ENCODE data around the gene JSRP1.

The JSRP1 gene, protein sequence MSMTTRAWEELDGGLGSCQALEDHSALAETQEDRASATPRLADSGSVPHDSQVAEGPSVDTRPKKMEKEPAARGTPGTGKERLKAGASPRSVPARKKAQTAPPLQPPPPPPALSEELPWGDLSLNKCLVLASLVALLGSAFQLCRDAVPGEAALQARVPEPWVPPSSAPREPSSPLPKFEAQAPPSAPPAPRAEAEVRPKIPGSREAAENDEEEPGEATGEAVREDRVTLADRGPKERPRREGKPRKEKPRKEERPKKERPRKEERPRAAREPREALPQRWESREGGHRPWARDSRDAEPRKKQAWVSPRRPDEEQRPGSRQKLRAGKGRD

DNA sequence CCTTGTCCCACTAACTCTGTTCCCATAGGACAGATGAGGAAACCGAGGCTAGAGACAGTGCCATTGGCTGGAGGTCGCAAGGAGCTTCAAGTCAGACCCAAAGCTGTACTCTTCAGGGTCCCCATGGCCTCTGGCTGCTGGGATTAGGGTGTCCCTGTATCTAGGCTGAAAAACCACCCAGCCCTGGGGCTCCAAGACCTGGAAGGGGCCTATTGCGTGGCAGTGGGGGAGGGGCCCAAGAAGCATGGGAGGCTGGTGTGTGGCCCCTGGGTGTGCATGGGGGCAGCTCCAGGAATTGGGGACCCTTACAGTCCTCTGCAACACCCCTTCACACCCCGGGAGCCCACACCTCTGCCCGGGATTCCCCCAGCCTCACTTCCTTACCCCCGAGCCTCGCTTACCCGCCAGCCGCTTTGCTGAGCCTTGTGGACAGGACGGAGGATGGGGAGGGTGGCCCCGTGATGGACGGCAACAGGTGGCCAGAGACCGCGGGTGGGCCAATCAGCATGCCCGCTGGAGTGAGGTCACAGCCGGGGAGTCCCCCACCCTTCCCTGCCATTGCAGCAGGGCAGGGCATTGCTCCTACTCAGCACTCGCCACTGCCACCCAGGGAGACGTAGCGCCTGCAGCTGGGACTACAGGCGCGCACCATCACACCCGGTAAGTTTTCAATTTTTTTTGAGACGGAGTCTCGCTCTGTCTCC is at the start of gene JSRP1:
TSS of gene JSRP1 (minus strand) at position 436 of the 704 bp plus-strand sequence. CDS start 1,103 bp downstream, outside the sequence.
- DNase-seq (ENCODE audit: low spot score): no peak

DNA sequence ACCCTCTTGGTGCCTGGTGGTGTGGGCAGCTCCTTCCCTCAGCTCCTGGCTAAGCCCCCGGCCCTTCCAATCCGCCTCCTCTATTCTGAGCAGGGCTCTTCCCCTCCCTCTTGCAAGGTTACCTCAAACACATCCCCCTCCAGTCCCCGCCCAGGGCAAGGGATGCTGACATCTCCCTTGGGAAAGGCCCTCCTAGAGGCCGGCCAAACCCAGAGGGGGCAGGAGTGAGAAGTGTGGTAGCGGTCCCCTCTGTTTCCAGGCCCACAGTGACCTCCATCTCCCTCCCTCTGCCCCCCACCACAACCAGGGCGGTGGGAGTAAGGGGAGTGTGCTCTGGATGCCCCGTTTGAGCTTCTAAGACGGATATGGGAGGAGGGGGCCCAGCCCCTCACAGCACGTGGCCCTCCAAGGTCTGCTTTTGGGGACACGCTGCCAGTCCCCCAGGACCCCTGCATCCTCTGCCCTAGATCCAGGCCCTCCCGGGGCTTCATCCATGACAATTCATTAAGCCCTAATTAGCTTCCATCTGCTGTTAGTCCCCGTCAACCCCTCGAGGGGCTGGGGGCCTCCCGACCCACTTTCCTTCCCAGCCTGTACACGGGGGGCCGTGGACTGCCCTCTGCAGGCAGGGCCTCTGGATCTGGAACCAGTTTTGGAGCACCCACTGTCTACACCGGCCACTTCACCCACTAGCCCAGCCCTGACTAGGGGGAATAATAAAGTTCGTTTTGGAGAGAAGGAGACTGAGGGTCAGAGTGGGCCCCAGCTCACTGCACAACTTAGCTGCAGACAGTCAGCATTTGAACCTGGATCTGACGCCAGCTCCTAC is 49.4 kb upstream of the JSRP1 start:
- no peak for DNase-seq (ENCODE audit: low spot score)

DNA sequence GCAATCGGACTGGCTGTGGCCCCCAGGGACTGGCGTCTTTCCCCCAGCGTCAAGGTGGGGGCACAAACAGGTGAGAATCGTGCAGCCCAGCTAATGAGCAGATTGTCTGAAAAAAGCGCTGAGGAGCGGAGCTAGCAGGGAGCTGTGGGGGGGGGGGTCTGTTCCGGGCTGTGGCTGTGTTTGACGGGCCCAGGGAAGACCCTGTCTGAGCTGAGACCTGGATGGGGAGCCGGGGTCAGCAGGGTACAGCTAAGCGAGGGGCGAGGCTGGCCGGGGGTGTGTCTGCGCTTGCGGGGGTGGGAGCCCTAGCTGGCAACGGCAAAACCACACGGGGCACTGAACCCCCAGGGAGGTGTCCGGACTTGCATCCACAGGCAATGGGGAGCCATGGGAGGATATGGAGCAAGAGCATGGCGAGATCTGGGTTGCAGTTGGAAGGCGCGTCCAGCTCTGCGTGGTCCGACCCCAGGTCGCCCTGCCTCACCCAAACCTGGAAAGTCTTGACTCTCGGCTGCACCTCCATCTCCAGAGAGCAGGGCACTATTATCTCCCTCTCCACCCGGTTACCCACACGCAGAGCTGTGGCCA is 47.1 kb upstream of the JSRP1 start:
- no peak for DNase-seq (ENCODE audit: low spot score)

DNA sequence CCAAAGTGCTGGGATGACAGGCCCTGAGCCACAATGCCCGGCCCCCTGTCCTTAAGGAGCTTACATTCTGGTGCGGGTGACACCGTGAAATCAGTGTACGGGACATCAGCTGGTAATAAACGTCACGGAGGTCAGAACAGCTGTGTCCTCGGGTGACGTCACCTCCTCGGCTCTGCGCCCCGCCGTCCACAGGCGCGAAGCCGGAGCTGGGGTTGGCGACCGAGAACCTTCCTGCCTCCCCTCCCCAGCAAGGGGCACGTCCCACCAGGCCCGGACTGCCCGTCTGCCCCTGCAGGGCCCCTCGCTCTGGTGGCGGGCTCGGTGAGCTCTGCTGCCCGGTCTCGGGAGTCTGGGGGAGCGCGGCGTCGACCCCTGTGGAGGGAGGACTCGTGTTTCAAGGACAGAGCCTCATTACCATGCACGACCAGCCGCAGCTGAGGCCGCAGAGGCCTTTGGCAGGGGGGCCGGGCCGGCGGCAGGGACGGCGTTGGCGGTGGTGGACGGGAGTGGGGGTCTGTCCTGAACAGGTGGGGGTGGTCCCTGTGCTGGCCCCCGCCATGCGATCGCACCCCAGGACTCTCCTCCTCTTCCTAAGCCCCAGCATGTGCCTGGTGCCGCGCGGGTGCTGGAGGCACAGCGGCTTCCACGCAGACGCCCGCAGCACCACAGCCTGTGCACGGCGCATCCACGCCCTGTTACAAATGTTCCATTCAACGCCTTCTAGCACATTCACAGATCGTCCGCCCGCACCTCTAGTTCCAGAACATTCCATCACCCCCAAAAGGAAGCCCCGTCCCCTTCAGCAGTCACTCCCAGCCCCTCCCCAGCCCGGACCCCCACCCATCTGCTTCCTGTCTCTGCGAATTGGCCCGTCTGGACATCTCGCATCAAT is 46.3 kb upstream of the JSRP1 start:
- no peak for DNase-seq (ENCODE audit: low spot score)

DNA sequence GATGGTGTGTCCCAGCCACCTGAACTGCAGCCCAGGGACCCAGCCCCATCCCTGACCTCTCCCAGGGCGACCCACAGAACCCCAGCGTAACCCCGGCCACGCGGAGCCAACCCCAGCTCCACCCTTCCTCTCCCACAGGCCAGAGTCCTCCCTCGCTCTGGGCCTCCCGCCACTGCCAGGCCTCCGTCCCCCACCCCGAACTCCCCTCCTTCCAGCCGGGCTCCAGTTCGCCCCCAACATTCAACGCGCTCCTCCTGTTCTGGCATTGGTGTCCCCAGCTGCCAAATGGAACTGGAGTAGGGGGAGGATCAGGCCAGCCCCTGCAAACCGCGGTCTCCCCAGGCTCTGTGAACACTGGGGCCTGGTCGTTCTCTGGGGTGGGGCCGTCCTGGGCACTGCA is 44.3 kb upstream of the JSRP1 start:
- no peak for DNase-seq (ENCODE audit: low spot score)

DNA sequence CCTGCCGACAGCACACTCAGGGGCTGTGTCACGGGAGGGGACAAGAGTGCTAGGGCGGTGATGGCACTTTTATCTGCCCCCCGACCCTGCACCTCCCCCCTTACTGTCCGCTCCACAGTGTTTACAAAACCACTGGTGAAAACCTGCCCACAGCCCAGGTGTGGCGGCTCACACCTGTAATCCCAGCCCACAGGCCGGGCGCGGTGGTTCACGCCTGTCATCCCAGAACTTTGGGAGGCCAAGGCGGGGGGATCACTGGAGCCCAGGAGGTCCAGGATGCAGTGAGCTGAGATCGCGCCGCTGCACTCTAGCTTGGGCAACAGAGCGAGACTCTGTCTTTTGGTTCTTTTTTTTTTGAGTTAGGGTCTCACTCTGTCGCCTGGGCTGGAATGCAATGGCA is 39.9 kb upstream of the JSRP1 start:
- no peak for DNase-seq (ENCODE audit: low spot score)

DNA sequence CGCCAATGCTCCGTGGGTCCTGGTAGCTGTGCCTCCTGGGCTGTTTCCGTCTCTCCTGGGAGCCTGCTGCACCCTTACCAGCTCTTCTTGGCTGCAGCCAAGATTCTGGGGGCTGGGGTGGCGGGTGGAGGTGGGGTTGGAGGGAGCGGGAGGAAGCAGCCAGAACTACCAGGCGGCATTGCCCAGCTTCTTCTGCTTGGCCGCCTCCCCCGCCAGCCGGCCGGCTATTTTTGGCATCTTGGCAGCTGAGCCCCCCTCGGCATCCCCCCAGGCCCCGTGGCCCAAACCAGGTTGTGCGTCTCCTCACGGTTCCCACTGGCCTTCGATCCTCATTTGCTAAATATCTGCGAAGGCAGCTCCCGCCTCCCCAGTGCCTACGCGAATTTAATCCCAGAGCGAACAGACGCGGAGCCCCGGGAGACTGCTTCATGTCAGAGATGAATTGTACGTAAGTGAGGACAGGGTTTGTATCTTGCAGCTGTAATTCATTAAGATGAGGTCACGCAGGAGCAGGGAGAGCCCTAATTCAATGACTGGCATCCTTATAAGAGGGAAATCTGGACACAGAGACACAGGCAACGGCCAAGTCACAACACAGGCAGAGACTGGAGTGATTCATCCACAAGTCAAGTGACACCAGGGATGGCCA is 38.6 kb upstream of the JSRP1 start:
- peak; percentile 50 for DNase-seq (ENCODE audit: low spot score)

DNA sequence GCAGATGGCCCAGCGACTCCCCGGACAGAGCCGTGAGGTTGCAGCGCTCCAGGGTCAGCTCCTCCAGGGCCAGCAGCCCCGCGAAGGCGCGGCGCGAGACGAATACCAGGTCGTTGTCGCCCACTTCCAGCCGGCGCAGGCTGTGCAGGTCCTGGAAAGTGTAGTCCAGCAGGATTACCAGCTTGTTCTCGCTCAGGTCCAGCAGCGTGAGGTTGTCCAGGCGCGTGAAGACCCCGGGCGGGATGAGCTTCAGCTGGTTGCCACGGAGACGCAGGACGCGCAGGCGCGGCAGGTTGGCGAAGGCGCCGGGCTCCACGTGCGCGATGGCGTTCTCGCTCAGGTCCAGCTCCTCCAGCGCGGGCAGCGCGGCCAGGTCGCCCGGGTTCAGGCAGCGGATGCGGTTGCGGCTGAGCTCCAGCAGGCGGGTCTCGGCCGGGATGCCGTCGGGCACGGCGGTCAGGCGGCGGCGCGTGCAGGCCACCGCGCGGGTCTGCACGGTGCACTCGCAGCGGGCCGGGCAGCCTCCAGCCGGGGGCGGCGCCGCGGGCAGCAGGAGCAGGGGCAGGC is 35.1 kb upstream of the JSRP1 start:
- no peak for DNase-seq (ENCODE audit: low spot score)

DNA sequence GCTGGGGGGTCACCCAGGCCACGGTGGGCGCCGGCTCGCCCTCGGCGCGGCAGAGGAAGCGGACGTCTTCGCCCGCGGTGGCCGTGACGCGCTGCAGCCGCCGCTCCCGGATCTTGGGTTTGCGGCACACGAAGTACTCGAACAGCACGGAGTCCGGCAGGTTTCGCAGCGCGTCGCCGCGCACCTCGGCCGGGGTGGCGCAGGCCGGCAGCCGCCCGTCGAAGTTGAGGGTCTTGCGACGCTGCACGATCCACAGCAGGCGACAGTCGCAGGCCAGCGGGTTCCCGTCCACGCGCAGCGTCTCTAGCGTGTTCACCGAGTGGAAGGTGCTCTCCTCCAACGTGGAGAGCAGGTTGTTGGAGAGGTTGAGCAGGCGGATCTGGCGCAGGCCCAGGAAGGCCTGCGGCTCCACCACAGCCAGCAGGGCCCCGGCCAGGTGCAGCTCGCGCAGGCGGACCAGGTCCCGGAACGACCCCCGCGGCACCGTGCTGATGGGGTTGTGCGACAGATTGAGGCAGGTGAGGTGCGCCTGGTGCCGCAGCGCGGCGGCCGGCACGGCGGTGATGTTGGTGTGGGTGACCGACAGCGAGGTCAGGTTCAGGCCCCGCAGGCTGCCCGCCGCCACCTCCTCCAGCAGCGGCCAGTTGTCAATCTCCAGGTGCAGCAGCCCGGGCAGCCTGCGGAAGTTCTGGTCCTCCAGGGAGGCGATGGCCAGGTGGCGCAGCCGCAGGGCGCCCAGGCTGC is 34.4 kb upstream of the JSRP1 start:
- no peak for DNase-seq (ENCODE audit: low spot score)

DNA sequence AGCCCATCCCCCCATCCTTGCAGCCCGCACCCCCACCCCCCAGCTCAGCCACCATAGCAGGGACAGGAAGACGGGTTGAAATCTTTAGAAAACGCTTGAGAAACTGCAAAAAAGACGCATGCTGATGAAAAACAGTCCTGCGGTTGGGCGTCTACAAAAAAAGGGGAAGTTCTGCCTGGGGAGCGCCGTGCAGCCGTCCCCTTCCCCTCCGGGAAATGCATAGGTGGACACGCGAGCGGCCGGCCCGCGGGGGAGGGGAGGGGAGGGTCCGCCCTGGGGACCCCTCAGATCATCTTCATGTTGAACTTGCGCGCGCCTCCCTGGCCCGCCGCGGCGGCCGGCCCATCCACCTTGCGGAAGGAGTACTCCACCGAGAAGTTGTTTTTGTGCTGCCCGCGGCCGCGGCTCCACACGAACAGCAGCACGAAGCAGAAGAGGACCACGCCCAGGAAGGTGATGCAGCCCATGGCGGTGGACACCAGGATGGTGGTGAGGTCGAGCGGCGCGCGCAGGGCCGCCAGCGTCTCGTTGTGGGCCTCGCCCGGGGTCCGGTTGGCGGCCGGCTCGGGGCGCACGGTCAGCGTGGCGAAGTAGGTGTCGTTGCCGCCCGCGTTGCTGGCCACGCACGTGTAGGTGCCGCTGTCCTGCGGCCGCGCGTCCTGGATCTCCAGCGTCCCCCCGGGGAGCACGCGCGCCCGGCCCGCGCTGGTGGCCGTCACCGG is 33.7 kb upstream of the JSRP1 start:
- no peak for DNase-seq (ENCODE audit: low spot score)

DNA sequence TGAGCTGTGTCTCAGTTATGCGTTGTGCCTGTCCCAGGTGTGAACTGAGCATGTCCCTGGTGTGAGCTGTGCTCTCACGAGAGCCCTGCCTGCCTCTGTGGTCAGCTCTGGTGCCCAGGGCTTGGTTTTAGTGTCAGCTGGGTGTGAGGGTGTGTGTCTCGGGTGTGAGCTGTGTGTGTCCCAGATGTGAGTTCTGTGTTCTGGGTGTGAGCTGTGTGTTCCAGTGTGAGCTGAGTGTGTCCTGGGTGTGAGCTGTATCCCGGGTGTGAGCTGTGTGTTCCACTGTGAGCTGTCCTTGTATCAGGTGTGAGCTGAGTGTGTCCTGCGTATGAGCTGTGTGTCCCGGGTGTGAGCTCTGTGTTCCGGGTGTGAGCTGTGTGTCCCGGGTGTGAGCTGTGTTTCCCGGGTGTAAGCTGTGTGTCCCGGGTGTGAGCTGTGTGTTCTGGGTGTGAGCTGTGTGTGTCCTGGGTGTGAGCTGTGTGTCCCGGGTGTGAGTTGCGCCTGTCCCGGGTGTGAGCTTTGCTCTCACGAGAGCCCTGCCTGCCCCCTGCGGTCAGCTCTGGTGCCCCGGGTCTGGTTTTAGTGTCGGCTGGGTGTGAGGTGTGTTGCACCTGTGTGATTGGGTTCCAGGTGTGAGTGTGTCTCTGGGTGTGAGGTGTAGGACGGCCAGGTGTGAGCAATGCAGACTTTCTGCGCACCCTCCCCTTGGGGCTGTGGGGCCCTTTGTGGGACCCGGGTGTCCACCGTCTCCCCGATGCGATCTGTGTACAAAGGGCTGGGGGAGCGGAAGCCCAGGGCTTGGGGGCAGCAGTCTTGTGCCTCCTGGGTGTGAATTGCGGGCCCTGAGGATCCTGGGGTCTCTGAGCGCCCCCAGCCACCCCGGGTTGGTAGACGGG is 32.8 kb upstream of the JSRP1 start:
- DNase-seq (ENCODE audit: low spot score): no peak

DNA sequence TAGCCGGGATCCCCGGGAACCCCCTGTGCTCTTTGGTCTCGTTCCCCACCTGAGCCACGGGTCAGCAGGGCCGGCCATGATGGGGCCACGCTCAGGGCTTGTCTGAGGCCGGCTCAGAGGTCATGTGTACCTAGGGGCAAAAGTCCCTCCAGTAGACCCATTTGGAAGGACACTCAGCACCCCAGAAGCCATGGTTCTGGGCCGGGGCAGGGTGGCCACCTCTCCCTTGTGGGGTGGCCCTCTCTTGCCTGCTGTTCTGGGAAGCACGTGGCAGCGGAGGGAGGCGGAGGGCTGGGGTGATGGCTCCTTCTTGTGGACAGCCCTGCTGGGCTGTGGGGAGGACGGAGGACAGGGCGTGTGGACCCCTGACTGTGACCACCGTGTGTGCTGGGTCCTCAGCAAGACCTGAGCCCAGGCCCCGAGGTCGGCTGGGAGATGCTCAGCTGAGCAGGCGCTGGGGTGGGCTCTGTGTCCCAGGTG is 32.2 kb upstream of the JSRP1 start:
- no peak for DNase-seq (ENCODE audit: low spot score)

DNA sequence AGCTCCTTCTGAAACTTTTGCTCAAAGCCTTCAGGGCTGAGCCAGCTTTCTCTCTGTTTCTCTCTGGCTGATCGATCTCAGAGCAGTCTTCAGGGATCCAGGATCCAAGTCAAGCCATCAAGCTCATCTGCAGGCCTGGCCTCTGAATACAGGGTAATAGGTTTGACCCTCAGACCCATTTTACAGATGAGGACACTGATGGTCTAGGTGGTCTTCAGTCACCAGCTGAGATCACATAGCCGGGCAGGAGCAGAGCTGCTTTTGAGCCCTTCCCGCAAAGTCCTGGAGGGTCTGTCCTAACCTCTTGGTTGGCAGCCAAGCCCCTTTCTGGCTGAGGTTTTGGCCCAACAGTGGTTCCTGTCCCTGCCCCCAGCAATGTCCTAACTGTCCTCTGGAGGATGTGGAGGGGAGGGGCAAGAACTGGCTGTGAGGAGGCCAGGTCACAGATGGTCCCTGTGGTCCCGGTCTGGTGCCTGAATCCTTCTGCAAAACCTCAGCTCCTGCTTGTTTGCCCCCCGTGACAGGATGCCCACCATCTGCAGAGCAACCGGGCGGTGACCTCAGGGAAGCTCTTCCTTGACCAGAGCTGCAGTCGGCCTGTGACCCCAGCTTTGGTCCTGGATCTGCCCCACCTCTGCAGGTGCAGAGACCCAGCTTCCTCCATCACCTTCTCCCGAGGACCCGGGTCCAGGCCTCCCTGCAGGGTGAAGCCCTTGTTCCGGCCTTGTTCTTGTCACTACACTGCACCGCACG is 31.5 kb upstream of the JSRP1 start:
- DNase-seq (ENCODE audit: low spot score): no peak

DNA sequence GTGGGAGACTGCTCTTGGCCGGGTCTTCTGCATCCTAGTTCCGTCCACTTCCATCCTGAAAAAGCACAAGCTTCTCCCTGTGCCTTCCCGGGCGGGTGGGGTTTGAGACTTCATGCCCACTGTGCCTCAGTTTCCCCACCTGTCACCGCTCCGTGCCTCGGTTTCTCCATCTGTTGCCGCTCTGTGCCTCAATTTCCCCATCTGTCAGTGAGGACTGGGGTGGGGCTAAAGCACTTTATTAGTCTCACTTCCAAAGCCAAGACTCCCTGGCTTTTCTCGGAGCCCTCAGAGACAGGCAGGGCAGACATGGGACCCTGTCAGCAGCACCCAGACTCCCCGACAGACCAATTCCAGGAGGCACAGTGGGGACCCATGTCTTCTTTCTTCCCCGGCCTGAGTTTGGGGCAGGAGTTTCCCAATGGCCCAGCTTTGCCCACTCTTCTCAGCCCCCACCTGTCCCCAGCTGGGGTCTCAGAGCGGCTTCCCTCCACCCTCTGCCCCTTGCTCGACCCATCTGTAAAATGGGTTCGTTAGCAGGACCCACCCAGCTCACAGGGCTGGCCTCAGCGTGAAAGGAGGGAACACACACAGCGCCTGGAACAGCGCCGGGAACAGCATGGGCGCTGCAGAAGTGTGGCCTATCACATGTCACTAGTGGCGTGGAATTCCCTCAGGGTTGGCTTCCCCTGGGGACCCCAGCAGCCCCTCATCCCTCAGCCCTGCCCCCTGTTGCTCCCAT is 30.4 kb upstream of the JSRP1 start:
- no peak for DNase-seq (ENCODE audit: low spot score)

DNA sequence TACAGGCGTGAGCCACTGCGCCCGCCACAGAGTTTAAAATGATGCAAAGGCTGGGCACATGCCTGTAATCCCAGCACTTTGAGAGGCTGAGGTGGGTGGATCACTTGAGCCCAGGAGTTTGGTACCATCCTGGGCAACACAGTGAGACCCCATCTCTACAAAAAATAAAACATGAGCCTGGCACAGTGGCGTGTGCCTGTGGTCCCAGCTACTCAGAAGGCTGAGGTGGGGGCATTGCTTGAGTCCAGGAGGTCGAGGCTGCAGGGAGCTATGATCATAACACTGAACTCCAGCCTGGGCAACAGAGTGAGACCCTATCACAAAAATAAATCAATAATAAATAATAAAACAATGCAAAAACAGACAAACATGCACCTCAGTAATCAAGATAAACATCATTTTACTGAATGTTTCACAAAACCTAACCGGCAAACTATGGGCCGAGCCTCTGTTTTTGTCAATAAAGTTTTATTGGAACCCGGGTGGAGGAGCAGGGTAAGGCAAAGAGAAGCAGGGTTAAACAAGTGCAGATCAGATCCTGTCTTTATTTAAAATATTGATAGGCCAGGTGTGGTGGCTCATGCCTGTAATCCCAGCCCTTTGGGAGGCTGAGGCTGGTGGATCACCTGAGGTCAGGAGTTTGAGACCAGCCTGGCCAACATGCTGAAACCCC is 27.8 kb upstream of the JSRP1 start:
- no peak for DNase-seq (ENCODE audit: low spot score)

DNA sequence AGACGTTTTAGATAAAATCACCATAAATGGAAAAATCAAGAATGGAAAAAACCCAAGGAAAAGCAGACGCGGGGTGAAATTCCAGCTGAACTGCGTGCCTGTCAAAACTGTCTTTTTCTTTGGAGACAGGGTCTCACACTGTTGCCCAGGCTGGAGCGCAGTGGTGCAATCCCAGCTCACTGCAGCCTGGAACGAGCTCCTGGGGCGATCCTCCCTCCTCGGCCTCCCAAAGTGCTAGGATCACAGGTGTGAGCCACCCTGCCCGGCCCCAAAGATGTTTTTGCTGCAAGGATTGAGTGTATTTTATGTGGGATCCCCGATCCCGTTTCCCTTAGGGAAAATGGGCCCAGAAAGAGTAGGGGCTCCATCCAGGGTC is 26.6 kb upstream of the JSRP1 start:
- DNase-seq (ENCODE audit: low spot score): no peak
